BE2C (cell line): ENCODE measurements around the gene XRN2.
"Not testable (repeated sequence)": the region's sequence is repeated elsewhere in the genome, so short reads cannot be mapped to it uniquely, and the experiment has no call there.

ENCODE experiments used
- DNase-seq: peaks from one replicate; pipeline ENCODE4 v3.0.0-alpha.2; 2020
- H3K27me3 ChIP-seq: fragments of 250-450 bp; sonication (Bioruptor Pico); 2 replicates; pipeline ENCODE4 v1.5.1; 2020; ENCODE audit warnings: mild to moderate bottlenecking
- H3K36me3 ChIP-seq: fragments of 250-450 bp; sonication (Bioruptor Pico); 2 replicates; pipeline ENCODE4 v1.5.1; 2020; ENCODE audit warnings: mild to moderate bottlenecking
- H3K4me1 ChIP-seq: fragments of 250-450 bp; sonication (Bioruptor Pico); 2 replicates; pipeline ENCODE4 v1.5.1; 2020
- H3K4me3 ChIP-seq: 2 replicates; pipeline ENCODE4 v1.5.1; 2011; ENCODE audit warnings: low read depth, low read length
- H3K9me3 ChIP-seq: fragments of 250-450 bp; sonication (Bioruptor Pico); 2 replicates; pipeline ENCODE4 v1.5.1; 2020
- TF ChIP-seq, protein P1 (sequence below): IDR thresholded peaks from 2 replicates; pipeline ENCODE4 v1.5.1; 2012; ENCODE audit warnings: mild to moderate bottlenecking, low read depth, low read length

XRN2 gene

DNA sequence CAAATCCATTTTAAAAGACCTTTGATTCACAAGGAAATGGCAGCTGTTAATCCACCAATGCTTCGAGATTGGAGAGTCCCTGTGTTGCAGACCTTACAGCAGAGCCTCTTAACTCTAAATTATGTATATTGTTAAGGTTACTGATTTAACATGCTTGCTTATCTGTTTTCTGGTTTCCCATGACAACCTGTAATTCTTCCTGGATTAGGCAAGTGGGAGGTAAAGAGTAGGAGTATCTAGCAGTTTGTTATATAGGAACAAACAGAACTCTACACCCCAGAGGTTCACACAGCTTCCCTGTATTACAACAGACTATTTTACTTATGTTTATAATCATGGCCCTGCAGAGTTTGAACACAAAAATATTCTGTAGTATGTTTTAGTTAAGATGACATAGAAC lies 54.7 kb downstream of the XRN2 start:
- no peaks in the 10 kb centered on the region for H3K9me3 ChIP-seq
- no peak for DNase-seq
- H3K4me3 ChIP-seq = no peak overlapping the region
- TF ChIP-seq, protein P1, sequence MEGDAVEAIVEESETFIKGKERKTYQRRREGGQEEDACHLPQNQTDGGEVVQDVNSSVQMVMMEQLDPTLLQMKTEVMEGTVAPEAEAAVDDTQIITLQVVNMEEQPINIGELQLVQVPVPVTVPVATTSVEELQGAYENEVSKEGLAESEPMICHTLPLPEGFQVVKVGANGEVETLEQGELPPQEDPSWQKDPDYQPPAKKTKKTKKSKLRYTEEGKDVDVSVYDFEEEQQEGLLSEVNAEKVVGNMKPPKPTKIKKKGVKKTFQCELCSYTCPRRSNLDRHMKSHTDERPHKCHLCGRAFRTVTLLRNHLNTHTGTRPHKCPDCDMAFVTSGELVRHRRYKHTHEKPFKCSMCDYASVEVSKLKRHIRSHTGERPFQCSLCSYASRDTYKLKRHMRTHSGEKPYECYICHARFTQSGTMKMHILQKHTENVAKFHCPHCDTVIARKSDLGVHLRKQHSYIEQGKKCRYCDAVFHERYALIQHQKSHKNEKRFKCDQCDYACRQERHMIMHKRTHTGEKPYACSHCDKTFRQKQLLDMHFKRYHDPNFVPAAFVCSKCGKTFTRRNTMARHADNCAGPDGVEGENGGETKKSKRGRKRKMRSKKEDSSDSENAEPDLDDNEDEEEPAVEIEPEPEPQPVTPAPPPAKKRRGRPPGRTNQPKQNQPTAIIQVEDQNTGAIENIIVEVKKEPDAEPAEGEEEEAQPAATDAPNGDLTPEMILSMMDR = no peak
- no peaks in the 10 kb centered on the region for H3K4me1 ChIP-seq
- no peaks in the 10 kb centered on the region for H3K27me3 ChIP-seq
- H3K36me3 ChIP-seq = peaks cover 58% of the 10 kb centered on the region

DNA sequence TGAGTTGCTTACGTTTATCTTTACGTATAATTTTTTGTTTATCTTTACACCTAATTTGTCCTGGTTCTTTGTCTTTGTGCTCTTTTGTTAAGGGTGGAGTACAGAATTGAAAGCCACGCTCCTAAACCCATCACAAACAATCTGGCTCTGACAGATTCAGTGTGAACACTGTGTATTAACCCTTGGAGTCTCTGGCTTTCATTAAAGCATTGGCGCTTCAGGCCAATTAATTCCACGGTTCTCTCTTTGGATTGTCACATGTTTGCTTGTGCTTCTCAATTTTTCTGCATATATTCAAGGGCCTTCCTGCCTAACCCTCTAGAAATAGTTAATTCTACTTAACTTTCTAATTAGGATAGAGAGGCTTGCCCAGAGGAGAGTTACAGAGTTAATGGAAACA lies 55.6 kb downstream of the XRN2 start:
- H3K36me3 ChIP-seq = peaks cover 66% of the 10 kb centered on the region
- no peaks in the 10 kb centered on the region for H3K9me3 ChIP-seq
- no peaks in the 10 kb centered on the region for H3K4me1 ChIP-seq
- no peak for DNase-seq
- no peak overlapping the region for H3K4me3 ChIP-seq
- H3K27me3 ChIP-seq = no peaks in the 10 kb centered on the region
- TF ChIP-seq, protein P1 = no peak

DNA sequence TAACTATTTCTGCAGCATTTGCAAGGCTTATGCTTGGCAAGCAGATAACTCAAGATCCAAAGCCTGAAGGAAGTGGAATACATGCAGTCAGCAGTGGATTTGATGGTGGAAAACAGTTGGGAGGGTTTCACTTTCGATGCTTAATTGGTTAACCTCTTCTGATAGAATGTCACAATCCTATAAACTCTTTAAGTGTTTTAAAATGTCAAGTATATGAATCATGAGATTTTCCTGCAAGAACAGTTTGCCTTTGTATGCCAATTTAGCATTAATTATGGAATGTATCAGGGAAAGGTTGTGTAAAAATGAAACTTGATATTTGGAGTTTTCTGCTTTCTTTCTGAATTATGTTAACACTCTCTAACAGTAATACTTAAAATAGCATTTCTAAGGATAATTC lies 57.6 kb downstream of the XRN2 start:
- H3K36me3 ChIP-seq = peaks cover 72% of the 10 kb centered on the region
- H3K9me3 ChIP-seq = no peaks in the 10 kb centered on the region
- H3K27me3 ChIP-seq = no peaks in the 10 kb centered on the region
- no peak for DNase-seq
- no peaks in the 10 kb centered on the region for H3K4me1 ChIP-seq
- H3K4me3 ChIP-seq = no peak overlapping the region
- TF ChIP-seq, protein P1 = no peak

DNA sequence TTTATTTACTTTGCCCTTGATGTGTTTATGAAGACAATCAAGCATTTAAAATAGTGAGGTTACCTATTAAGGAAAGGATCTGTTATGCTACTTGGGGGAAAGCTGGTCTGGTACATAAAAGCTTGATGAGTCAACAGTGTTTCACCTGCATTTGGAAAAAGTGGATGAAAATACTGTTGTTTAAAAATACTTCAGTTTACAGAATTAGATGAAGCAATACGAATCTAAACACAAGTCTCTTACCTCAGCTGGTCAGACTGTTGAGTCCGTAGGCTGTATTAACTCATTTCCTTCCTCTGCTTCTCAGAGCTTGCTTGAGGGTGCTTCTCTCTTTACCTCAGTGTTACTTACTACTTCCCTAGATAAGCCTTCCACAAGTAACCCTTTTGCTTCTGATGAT lies 58.1 kb downstream of the XRN2 start:
- TF ChIP-seq, protein P1 = no peak
- H3K27me3 ChIP-seq = no peaks in the 10 kb centered on the region
- H3K36me3 ChIP-seq = peaks cover 73% of the 10 kb centered on the region
- no peak for DNase-seq
- no peaks in the 10 kb centered on the region for H3K4me1 ChIP-seq
- H3K9me3 ChIP-seq = no peaks in the 10 kb centered on the region
- no peak overlapping the region for H3K4me3 ChIP-seq

DNA sequence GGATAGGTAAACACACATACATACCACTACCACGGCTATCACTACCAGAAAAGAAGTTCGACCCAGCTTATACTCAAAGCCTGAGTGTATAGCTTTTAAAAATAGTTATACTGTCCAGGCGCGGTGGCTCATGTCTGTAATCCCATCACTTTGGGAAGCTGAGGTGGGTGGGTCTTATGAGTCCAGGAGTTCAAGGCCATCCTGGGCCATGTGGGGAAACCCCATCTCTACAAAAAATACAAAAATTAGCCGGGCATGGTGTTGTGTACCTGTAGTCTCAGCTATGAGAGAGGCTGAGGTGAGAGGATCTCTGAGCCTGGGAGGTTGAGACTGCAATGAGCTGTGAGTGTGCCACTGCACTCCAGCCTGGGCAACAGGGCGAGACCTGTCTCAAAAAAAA lies 61.3 kb downstream of the XRN2 start:
- DNase-seq = no peak
- Histone ChIP-seq H3K9me3 (no peaks in the 10 kb centered on the region), H3K27me3 (no peaks in the 10 kb centered on the region), H3K36me3 (peaks cover 74% of the 10 kb centered on the region), H3K4me3 (no peak overlapping the region), H3K4me1 (no peaks in the 10 kb centered on the region; the same call in 1 of the 2 replicates)
- TF ChIP-seq, protein P1 = no peak

DNA sequence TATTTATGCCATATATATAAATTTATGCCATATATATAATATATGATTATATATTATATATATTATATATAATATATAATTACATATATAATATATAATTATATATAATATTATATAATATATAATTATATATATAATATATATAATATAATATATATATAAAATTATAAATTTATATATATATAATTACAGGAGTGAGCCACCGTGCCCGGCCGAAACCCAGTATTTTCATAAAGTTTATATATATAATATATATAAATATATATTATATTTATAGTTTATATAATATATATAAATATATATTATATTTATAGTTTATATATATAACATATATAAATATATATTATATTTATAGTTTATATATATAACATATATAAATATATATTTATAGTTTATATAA lies 62.6 kb downstream of the XRN2 start:
- H3K36me3 ChIP-seq = peaks cover 64% of the 10 kb centered on the region
- H3K4me1 ChIP-seq = peaks cover 6% of the 10 kb centered on the region
- no peak overlapping the region for H3K4me3 ChIP-seq
- TF ChIP-seq, protein P1 = no peak
- H3K27me3 ChIP-seq = no peaks in the 10 kb centered on the region
- H3K9me3 ChIP-seq = no peaks in the 10 kb centered on the region
- no peak for DNase-seq

DNA sequence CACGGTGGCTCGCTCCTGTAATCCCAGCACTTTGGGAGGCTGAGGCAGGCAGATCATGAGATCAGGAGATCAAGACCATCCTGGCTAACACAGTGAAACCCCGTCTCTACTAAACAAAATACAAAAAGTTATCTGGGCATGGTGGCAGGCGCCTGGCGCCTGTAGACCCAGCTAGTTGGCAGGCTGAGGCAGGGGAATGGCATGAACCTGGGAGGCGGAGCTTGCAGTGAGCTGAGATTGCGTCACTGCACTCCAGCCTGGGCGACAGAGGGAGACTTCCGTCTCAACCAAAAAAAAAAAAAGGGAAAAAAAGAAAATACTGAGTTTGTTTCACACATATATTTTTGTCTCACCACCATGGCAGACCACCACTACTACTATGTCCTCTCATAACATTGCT lies 63.1 kb downstream of the XRN2 start:
- not testable (repeated sequence) for H3K4me1 ChIP-seq, DNase-seq, H3K27me3 ChIP-seq, H3K9me3 ChIP-seq, H3K4me3 ChIP-seq
- peaks cover 63% of the 10 kb centered on the region for H3K36me3 ChIP-seq
